22Rv1 (cell line): ENCODE results near the gene IL27RA.

Source experiments
- H3K27ac ChIP-seq: fragments of 450-650 bp; 2 replicates; pipeline ENCODE4 v1.5.1; 2017
- CTCF ChIP-seq: fragments of 450-650 bp; IDR thresholded peaks from 2 replicates; pipeline ENCODE4 v1.5.1; 2017; ENCODE audit warnings: mild to moderate bottlenecking
- ZFX ChIP-seq: fragments of 450-650 bp; IDR thresholded peaks from 2 replicates; pipeline ENCODE4 v1.6.1; 2017; ENCODE audit warnings: antibody characterized with exemption, borderline replicate concordance

The IL27RA gene

GRCh38 chr19:14073925-14074838, 42.6 kb downstream of the IL27RA start:
- TF ChIP-seq CTCF (no peak), ZFX (no peak)
- peak overlapping the region; percentile 90 for H3K27ac ChIP-seq

- no peak overlapping the region for H3K27ac ChIP-seq
- TF ChIP-seq CTCF (no peak), ZFX (no peak)
These were observed 46.8 kb downstream of the IL27RA start for GRCh38 chr19:14078411-14078810.

- peak overlapping the region; percentile 83 for H3K27ac ChIP-seq
These were observed 49.6 kb downstream of the IL27RA start for GRCh38 chr19:14080887-14081796.

GRCh38 chr19:14081797-14082674, 50.5 kb downstream of the IL27RA start:
- TF ChIP-seq ZFX = no peak
- no peak for TF ChIP-seq CTCF
- peak overlapping the region; percentile 83 for H3K27ac ChIP-seq

More at GRCh38 chr19:14080887-14081796, 49.6 kb downstream of the IL27RA start:
- TF ChIP-seq ZFX (no peak), CTCF (no peak)

GRCh38 chr19:14082675-14082960, 51.1 kb downstream of the IL27RA start:
- no peak for TF ChIP-seq CTCF
- TF ChIP-seq ZFX = no peak

GRCh38 chr19:14085309-14085995, 53.9 kb downstream of the IL27RA start, which contains the start of gene C19orf67:
Gene C19orf67, minus strand, starts transcription at chr19:14085783. Its CDS starts 156 bp downstream, at chr19:14085627.
- H3K27ac ChIP-seq = peak within 1 kb of the TSS; percentile 90
- TF ChIP-seq CTCF (no peak), ZFX (no peak)

More at GRCh38 chr19:14082675-14082960, 51.1 kb downstream of the IL27RA start:
- H3K27ac ChIP-seq = peak overlapping the region; percentile 83
